Measurements from ENCODE around the gene PTCD2.

Gene PTCD2

DNA sequence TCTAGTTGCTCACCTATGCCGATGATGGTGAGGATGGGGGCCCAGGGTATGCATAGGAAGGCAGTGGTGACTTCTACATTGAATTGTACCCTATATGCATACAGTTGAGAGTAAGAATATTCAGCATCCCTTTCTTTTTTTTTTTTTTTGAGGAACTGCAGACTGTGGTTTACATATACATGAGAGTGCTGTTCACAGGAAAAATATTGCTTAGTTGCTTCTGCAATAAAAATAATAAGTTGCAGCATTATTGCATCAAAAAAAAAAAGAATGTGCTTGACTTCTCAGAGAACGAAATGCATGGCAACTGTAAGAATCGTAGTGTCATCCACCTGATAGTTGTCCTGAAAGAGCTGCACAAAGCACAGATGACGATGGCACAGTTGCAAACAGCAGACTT lies 52.8 kb downstream of the PTCD2 start:
- Histone ChIP-seq H3K27me3 (ENCODE audit: control insufficient read depth, insufficient read depth, low read length) (no peaks in the 10 kb centered on the region), H3K9me3 (ENCODE audit: control insufficient read depth, insufficient read depth, low read length) (no peaks in the 10 kb centered on the region), H3K36me3 (ENCODE audit: control insufficient read depth, insufficient read depth, low read length) (no peaks in the 10 kb centered on the region), H3K4me1 (ENCODE audit: control insufficient read depth, insufficient read depth, low read length) (no peaks in the 10 kb centered on the region), H3K4me3 (ENCODE audit: low read depth, low read length) (no peak overlapping the region), H3K9ac (ENCODE audit: low read depth, low read length) (no peak overlapping the region)

DNA sequence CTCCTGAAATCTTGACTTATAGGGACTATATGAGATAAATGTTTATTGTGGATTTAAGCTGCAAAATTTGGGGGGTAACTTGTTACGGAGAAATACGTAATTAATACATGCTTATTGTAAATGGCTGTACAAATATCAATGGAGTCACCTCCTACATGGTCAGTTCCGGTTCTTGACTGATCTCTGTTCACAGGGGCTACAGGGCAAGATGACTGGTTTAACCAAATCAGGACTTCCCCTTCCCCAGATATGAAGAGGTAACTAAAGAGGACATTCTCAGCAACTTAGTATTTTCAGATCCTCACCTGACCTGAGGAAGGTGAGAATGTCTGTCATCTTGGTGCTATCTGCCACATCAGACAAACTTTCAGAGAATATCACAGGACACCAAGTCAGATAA lies 54.7 kb downstream of the PTCD2 start:
- Histone ChIP-seq H3K9me3 (ENCODE audit: control insufficient read depth, insufficient read depth, low read length) (no peaks in the 10 kb centered on the region), H3K4me3 (ENCODE audit: low read depth, low read length) (no peak overlapping the region), H3K36me3 (ENCODE audit: control insufficient read depth, insufficient read depth, low read length) (no peaks in the 10 kb centered on the region), H3K4me1 (ENCODE audit: control insufficient read depth, insufficient read depth, low read length) (peaks cover 2% of the 10 kb centered on the region), H3K9ac (ENCODE audit: low read depth, low read length) (no peak overlapping the region), H3K27me3 (ENCODE audit: control insufficient read depth, insufficient read depth, low read length) (no peaks in the 10 kb centered on the region)

- Histone ChIP-seq H3K9me3 (ENCODE audit: control insufficient read depth, insufficient read depth, low read length) (no peaks in the 10 kb centered on the region), H3K9ac (ENCODE audit: low read depth, low read length) (no peak overlapping the region), H3K4me1 (ENCODE audit: control insufficient read depth, insufficient read depth, low read length) (peaks cover 2% of the 10 kb centered on the region), H3K4me3 (ENCODE audit: low read depth, low read length) (no peak overlapping the region), H3K27me3 (ENCODE audit: control insufficient read depth, insufficient read depth, low read length) (no peaks in the 10 kb centered on the region), H3K36me3 (ENCODE audit: control insufficient read depth, insufficient read depth, low read length) (no peaks in the 10 kb centered on the region)
Observed at GRCh38 chr5:72376381-72376780, 56.2 kb downstream of the PTCD2 start.

DNA sequence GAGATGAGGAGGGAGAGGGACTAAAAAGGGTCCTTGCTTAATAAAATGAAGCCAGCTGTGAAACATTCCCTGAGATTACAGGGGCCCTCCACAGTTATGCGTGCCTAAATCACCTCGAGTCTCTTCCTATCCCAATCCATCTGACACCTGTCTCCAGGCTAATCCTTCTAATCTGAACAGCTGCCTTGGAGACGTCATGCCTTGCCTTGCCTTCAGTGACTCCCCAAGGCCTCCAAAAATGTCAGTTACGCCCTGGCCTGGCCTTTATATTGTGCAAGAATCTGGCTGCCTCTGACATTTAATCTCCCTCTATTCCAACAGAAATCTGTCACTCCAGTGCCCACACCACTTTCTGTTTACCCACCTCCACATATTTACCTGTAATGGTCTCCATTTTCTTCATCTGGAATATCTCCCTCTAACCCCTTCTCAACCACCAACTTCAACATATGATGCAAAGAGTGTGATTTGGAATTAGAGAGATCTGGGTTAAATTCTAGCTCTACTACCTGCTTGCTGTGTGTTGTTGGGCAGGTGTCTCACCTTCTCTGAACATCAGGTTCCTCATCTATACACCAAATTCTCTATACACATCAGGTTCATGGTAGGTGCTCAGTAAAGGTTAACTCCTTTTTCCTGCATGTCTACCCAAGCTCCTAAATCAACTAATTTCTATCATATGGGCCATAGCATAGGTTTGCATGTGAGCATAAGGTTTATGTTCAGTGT lies 57.9 kb downstream of the PTCD2 start:
- peaks cover 2% of the 10 kb centered on the region for H3K4me1 ChIP-seq (ENCODE audit: control insufficient read depth, insufficient read depth, low read length)
- no peaks in the 10 kb centered on the region for H3K36me3 ChIP-seq (ENCODE audit: control insufficient read depth, insufficient read depth, low read length)
- no peaks in the 10 kb centered on the region for H3K9me3 ChIP-seq (ENCODE audit: control insufficient read depth, insufficient read depth, low read length)
- no peak overlapping the region for H3K9ac ChIP-seq (ENCODE audit: low read depth, low read length)
- no peak overlapping the region for H3K4me3 ChIP-seq (ENCODE audit: low read depth, low read length)
- no peaks in the 10 kb centered on the region for H3K27me3 ChIP-seq (ENCODE audit: control insufficient read depth, insufficient read depth, low read length)

DNA sequence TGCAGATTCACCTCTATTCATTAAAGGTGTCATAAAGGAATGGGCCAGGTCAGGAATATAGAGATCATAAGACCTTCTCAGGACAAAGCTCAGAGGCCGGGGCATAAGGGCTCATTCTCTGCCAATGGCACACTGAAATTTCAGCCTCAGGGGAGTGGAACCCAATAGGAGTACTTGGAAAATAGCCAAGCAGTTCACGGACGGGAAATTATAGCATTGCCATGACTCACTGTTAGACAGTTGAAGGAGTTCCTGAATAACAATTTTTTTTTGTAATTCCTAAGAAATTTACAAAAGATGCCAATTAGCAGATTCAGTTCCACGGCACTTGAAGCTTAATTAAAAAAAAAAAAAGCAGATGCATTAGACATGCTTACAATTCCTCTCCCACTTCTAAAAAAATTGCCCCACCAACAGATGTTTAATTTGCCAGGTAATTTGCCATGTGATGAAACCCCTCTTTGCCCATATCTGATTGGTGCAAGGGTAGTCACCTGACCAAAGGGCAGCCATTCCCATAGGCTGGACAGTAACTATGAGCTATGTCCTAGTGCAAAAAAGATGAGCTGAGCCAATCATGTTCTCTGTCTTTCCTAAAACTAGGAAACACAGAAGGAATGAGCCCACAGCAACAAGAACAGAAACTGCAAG lies 58.6 kb downstream of the PTCD2 start:
- no peaks in the 10 kb centered on the region for H3K27me3 ChIP-seq (ENCODE audit: control insufficient read depth, insufficient read depth, low read length)

DNA sequence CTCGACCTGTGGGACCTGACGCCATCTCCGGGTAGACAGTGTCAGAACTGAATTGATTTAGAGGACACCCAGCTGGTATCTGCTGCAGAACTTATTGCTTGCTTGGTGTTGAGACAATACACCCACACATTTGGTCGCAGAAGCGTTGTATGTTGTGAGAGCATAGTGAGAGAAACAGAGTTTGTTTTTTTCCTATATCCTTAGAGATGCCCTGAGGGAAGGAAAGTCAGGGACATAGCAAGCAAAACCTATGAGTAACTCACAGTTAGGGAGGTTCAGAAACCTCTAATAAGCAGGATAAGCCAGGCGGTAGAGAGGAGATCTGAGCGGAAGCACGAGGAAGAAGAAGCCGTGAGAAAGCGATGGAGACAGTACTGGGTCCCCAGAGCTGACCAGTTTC lies 59.8 kb downstream of the PTCD2 start:
- no peaks in the 10 kb centered on the region for H3K27me3 ChIP-seq (ENCODE audit: control insufficient read depth, insufficient read depth, low read length)
- H3K4me1 ChIP-seq (ENCODE audit: control insufficient read depth, insufficient read depth, low read length): peaks cover 2% of the 10 kb centered on the region
- H3K9me3 ChIP-seq (ENCODE audit: control insufficient read depth, insufficient read depth, low read length): no peaks in the 10 kb centered on the region
- no peaks in the 10 kb centered on the region for H3K36me3 ChIP-seq (ENCODE audit: control insufficient read depth, insufficient read depth, low read length)
- H3K9ac ChIP-seq (ENCODE audit: low read depth, low read length): no peak overlapping the region
- no peak overlapping the region for H3K4me3 ChIP-seq (ENCODE audit: low read depth, low read length)

More for the DNA sequence above, 58.6 kb downstream of the PTCD2 start:
- no peaks in the 10 kb centered on the region for H3K9me3 ChIP-seq (ENCODE audit: control insufficient read depth, insufficient read depth, low read length)
- peaks cover 2% of the 10 kb centered on the region for H3K4me1 ChIP-seq (ENCODE audit: control insufficient read depth, insufficient read depth, low read length)
- no peak overlapping the region for H3K4me3 ChIP-seq (ENCODE audit: low read depth, low read length)
- no peak overlapping the region for H3K9ac ChIP-seq (ENCODE audit: low read depth, low read length)
- no peaks in the 10 kb centered on the region for H3K36me3 ChIP-seq (ENCODE audit: control insufficient read depth, insufficient read depth, low read length)

- Histone ChIP-seq H3K4me1 (ENCODE audit: control insufficient read depth, insufficient read depth, low read length) (peaks cover 2% of the 10 kb centered on the region), H3K36me3 (ENCODE audit: control insufficient read depth, insufficient read depth, low read length) (no peaks in the 10 kb centered on the region), H3K9me3 (ENCODE audit: control insufficient read depth, insufficient read depth, low read length) (no peaks in the 10 kb centered on the region), H3K27me3 (ENCODE audit: control insufficient read depth, insufficient read depth, low read length) (no peaks in the 10 kb centered on the region), H3K4me3 (ENCODE audit: low read depth, low read length) (no peak overlapping the region), H3K9ac (ENCODE audit: low read depth, low read length) (no peak overlapping the region)
Observed at GRCh38 chr5:72380492-72381274, 60.5 kb downstream of the PTCD2 start.

- Histone ChIP-seq H3K4me1 (ENCODE audit: control insufficient read depth, insufficient read depth, low read length) (peaks cover 2% of the 10 kb centered on the region), H3K36me3 (ENCODE audit: control insufficient read depth, insufficient read depth, low read length) (no peaks in the 10 kb centered on the region), H3K4me3 (ENCODE audit: low read depth, low read length) (no peak overlapping the region), H3K9me3 (ENCODE audit: control insufficient read depth, insufficient read depth, low read length) (no peaks in the 10 kb centered on the region), H3K9ac (ENCODE audit: low read depth, low read length) (no peak overlapping the region), H3K27me3 (ENCODE audit: control insufficient read depth, insufficient read depth, low read length) (no peaks in the 10 kb centered on the region)
Observed at GRCh38 chr5:72383280-72383679, 63.1 kb downstream of the PTCD2 start.

DNA sequence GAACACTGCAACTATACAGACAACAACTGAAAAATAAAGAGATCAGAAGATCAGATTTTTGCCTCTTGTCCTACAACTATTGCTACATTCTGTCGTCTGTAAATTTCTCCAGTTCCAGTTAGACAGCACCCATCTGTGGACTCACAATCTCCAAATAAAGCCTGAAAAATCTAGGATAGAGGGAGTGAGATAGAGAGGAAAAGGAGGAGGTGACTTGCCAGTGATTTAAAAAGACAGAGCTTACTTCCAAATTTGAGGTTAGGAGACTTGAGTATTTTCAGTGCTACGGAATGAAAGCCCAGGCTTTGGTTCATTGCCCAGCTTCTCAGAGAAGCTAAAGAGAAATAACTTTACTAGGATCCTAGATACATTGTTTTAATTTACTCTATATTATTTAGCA lies 63.6 kb downstream of the PTCD2 start:
- Histone ChIP-seq H3K9me3 (ENCODE audit: control insufficient read depth, insufficient read depth, low read length) (no peaks in the 10 kb centered on the region), H3K27me3 (ENCODE audit: control insufficient read depth, insufficient read depth, low read length) (no peaks in the 10 kb centered on the region), H3K9ac (ENCODE audit: low read depth, low read length) (no peak overlapping the region), H3K36me3 (ENCODE audit: control insufficient read depth, insufficient read depth, low read length) (no peaks in the 10 kb centered on the region), H3K4me1 (ENCODE audit: control insufficient read depth, insufficient read depth, low read length) (peaks cover 2% of the 10 kb centered on the region), H3K4me3 (ENCODE audit: low read depth, low read length) (no peak overlapping the region)

DNA sequence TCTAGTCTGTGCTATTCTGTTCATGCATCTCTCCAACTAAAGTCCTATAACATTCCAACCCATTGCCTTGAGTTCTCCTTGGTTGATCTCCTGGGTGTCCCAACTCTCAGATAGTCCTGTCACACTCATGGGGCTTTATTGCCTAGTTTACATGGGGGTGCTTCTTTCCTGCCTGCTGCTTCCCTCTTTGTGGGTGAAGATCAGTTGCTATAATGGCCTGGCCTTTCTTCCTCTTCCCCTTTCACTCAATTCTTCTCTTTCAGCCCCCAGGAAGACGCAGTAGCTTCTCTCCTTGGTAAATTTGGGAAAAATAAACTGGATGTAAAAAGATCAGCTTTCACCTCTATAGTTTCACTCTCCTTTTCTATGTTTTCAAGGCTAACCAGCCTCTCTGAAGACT lies 66.5 kb downstream of the PTCD2 start:
- H3K4me1 ChIP-seq (ENCODE audit: control insufficient read depth, insufficient read depth, low read length): no peaks in the 10 kb centered on the region
- H3K36me3 ChIP-seq (ENCODE audit: control insufficient read depth, insufficient read depth, low read length): no peaks in the 10 kb centered on the region
- H3K9me3 ChIP-seq (ENCODE audit: control insufficient read depth, insufficient read depth, low read length): no peaks in the 10 kb centered on the region
- H3K4me3 ChIP-seq (ENCODE audit: low read depth, low read length): no peak overlapping the region
- H3K9ac ChIP-seq (ENCODE audit: low read depth, low read length): no peak overlapping the region
- H3K27me3 ChIP-seq (ENCODE audit: control insufficient read depth, insufficient read depth, low read length): no peaks in the 10 kb centered on the region

DNA sequence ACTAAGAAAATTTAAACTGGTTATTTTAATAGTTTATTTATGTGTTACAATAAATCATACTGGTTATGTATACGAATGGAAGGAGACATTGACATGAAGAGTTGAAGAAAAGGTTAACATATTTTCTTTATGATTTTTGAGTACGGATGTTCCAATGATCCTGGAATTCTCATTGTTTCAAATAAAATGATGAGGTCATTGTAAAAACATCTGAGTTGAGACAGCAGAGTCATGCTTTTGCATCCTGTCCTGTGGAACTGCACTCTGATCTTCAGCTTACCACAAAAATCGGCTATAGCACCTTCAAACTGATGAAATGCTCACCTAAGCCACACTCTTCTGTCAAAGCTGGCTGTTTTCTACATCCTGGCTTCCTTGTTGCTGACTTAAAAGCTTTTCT lies 67.8 kb downstream of the PTCD2 start:
- Histone ChIP-seq H3K9ac (ENCODE audit: low read depth, low read length) (no peak overlapping the region), H3K27me3 (ENCODE audit: control insufficient read depth, insufficient read depth, low read length) (no peaks in the 10 kb centered on the region), H3K4me1 (ENCODE audit: control insufficient read depth, insufficient read depth, low read length) (no peaks in the 10 kb centered on the region), H3K9me3 (ENCODE audit: control insufficient read depth, insufficient read depth, low read length) (no peaks in the 10 kb centered on the region), H3K36me3 (ENCODE audit: control insufficient read depth, insufficient read depth, low read length) (no peaks in the 10 kb centered on the region), H3K4me3 (ENCODE audit: low read depth, low read length) (no peak overlapping the region)

GRCh38 chr5:72388646-72389045 lies 68.5 kb downstream of the PTCD2 start:
- Histone ChIP-seq H3K36me3 (ENCODE audit: control insufficient read depth, insufficient read depth, low read length) (no peaks in the 10 kb centered on the region), H3K27me3 (ENCODE audit: control insufficient read depth, insufficient read depth, low read length) (no peaks in the 10 kb centered on the region), H3K9me3 (ENCODE audit: control insufficient read depth, insufficient read depth, low read length) (no peaks in the 10 kb centered on the region), H3K9ac (ENCODE audit: low read depth, low read length) (no peak overlapping the region), H3K4me3 (ENCODE audit: low read depth, low read length) (no peak overlapping the region), H3K4me1 (ENCODE audit: control insufficient read depth, insufficient read depth, low read length) (no peaks in the 10 kb centered on the region)
